ENCODE measurements around the gene AJUBA. TPM values are rescaled to one million over a fixed set of nuclear protein-coding genes. Genes with fewer than 3 reads are reported as not detected.
A peak's percentile ranks its signal among the peaks of the same experiment; 100 is the strongest.

AJUBA gene
- total RNA-seq, 4 donors from 2014 or later: 6.8 to 51.7 (median 27.1) TPM

- no peak for TF ChIP-seq POLR2A (IDR thresholded peaks at IDR 0.05)
- no peak for TF ChIP-seq CTCF (IDR thresholded peaks at IDR 0.05)
- H3K27me3 ChIP-seq: no peaks in the 10 kb centered on the region
- peak overlapping the region; percentile 96 to 97 for H3K4me3 ChIP-seq
- intact Hi-C loops (cut with DNase I; ENCODE audit: low total_unique reads): no loop called here
- peak overlapping the region; percentile 87 to 95 for H3K27ac ChIP-seq
- H3K9me3 ChIP-seq: no peaks in the 10 kb centered on the region
- no peaks in the 10 kb centered on the region for H3K36me3 ChIP-seq
- peaks cover 0 to 10% of the 10 kb centered on the region in 2 donors for H3K4me1 ChIP-seq
- no peak for DNase-seq
Measured at GRCh38 chr14:22928237-22929103, 53.9 kb downstream of the AJUBA start.

GRCh38 chr14:22926316-22926715 is 56.0 kb downstream of the AJUBA start:
- intact Hi-C loops (cut with DNase I; ENCODE audit: low total_unique reads): no loop called here
- H3K27me3 ChIP-seq: no peaks in the 10 kb centered on the region
- H3K27ac ChIP-seq: no peak overlapping the region
- H3K9me3 ChIP-seq: no peaks in the 10 kb centered on the region
- peaks cover 0 to 10% of the 10 kb centered on the region in 2 donors for H3K4me1 ChIP-seq
- TF ChIP-seq POLR2A (IDR thresholded peaks at IDR 0.05): no peak
- no peak for TF ChIP-seq CTCF (IDR thresholded peaks at IDR 0.05)
- no peak for DNase-seq
- no peak overlapping the region for H3K4me3 ChIP-seq
- H3K36me3 ChIP-seq: no peaks in the 10 kb centered on the region

GRCh38 chr14:22925513-22925912 is 56.8 kb downstream of the AJUBA start:
- peaks cover 0 to 10% of the 10 kb centered on the region in 2 donors for H3K4me1 ChIP-seq
- no peaks in the 10 kb centered on the region for H3K9me3 ChIP-seq
- intact Hi-C loops (cut with DNase I; ENCODE audit: low total_unique reads): no loop called here
- no peak for TF ChIP-seq POLR2A (IDR thresholded peaks at IDR 0.05)
- TF ChIP-seq CTCF (IDR thresholded peaks at IDR 0.05): no peak
- H3K27me3 ChIP-seq: no peaks in the 10 kb centered on the region
- no peaks in the 10 kb centered on the region for H3K36me3 ChIP-seq
- H3K4me3 ChIP-seq: no peak overlapping the region
- no peak for DNase-seq
- no peak overlapping the region for H3K27ac ChIP-seq

DNA sequence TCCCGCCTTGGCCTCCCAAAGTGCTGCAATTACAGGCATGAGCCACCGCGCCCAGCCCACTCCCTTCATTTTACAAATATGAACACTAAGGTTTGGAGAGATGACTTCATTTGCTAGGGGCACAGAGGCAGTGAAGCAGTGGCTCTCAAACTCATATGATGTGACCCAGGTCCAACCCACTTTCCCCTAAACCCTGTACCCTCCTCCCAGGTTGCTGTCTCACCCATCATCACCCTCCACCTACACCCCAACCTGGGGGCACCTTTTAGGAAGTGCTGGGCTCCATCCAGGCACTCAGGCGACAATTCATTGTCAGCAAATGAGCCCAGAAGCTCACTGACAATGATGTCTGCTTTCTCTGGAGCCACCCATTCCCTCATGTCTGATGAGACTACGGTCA is 58.6 kb downstream of the AJUBA start:
- Histone ChIP-seq H3K27ac (no peak overlapping the region), H3K4me1 (peaks cover 3 to 8% of the 10 kb centered on the region in 2 donors), H3K27me3 (no peaks in the 10 kb centered on the region), H3K9me3 (no peaks in the 10 kb centered on the region), H3K4me3 (no peak overlapping the region), H3K36me3 (no peaks in the 10 kb centered on the region)
- DNase-seq: no peak
- intact Hi-C loops (cut with DNase I; ENCODE audit: low total_unique reads): no loop called here
- no peak for TF ChIP-seq POLR2A (IDR thresholded peaks at IDR 0.05)
- TF ChIP-seq CTCF (IDR thresholded peaks at IDR 0.05): no peak

DNA sequence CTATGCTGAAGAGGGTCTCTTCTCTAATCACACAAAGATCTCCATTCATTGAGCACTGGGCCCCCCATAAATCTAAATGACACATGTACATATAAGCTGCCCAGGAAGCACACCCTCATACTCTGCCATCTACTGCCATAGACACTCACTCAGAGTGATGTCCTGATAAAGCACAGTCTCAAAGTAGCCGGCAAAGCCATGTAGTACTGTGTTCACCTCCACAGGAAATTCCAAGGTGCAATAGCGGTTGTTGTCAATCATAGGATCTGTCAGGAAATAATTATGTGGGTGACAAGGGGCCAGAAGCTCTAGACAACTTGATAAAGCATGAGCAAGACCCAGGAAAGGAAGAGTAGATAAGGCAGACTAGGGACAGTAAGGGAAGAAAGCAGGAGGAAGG is 60.1 kb downstream of the AJUBA start:
- H3K27me3 ChIP-seq: no peaks in the 10 kb centered on the region
- TF ChIP-seq CTCF (IDR thresholded peaks at IDR 0.05) (no peak), POLR2A (IDR thresholded peaks at IDR 0.05) (no peak)
- DNase-seq: no peak
- no peaks in the 10 kb centered on the region for H3K9me3 ChIP-seq
- intact Hi-C loops (cut with DNase I; ENCODE audit: low total_unique reads): no loop called here
- no peak overlapping the region for H3K4me3 ChIP-seq
- no peaks in the 10 kb centered on the region for H3K36me3 ChIP-seq
- no peak overlapping the region for H3K27ac ChIP-seq
- peaks cover 3 to 10% of the 10 kb centered on the region in 2 donors for H3K4me1 ChIP-seq
